Type B pancreatic cell (in vitro differentiated cells): ENCODE results near the gene INKA2. TPM values are rescaled to one million over a fixed set of nuclear protein-coding genes. Genes with fewer than 3 reads are reported as not detected.

Source experiments
- DNase-seq: peaks from one replicate; pipeline ENCODE4 v3.0.0; 2021; ENCODE audit warnings: mixed read lengths; ENCODE audit not compliant: unreplicated experiment; ENCODE audit errors: extremely low spot score
- H3K27ac Mint-ChIP-seq: 2 replicates; pipeline ENCODE4 v1.8.0; 2021; ENCODE audit warnings: mild to moderate bottlenecking, mixed read lengths
- H3K27me3 Mint-ChIP-seq: 2 replicates; pipeline ENCODE4 v1.8.0; 2021; ENCODE audit warnings: mixed read lengths
- H3K36me3 Mint-ChIP-seq: 2 replicates; pipeline ENCODE4 v1.8.0; 2021; ENCODE audit warnings: mixed read lengths
- H3K4me1 Mint-ChIP-seq: one replicate; pipeline ENCODE4 v1.8.0; 2021; ENCODE audit warnings: mixed read lengths; ENCODE audit not compliant: unreplicated experiment
- H3K4me3 Mint-ChIP-seq: 2 replicates; pipeline ENCODE4 v1.8.0; 2021; ENCODE audit warnings: mild to moderate bottlenecking, mixed read lengths
- H3K9me3 Mint-ChIP-seq: 2 replicates; pipeline ENCODE4 v1.8.0; 2021; ENCODE audit warnings: mixed read lengths
- total RNA-seq: library from RNA; stranded (reverse); gene quantifications from 2 replicates; pipeline ENCODE4 v1.2.1, GENCODE V29; 2021; ENCODE audit warnings: low replicate concordance
- TF ChIP-seq, protein P1 (sequence below): fragments of 200-600 bp; sonication (generic); conservative IDR thresholded peaks from 2 replicates; pipeline ENCODE4 v1.5.0; 2021; ENCODE audit warnings: antibody characterized with exemption, mild to moderate bottlenecking

INKA2 gene
- total RNA-seq, 1 donor from 2014 or later, result 9.7 TPM

DNA sequence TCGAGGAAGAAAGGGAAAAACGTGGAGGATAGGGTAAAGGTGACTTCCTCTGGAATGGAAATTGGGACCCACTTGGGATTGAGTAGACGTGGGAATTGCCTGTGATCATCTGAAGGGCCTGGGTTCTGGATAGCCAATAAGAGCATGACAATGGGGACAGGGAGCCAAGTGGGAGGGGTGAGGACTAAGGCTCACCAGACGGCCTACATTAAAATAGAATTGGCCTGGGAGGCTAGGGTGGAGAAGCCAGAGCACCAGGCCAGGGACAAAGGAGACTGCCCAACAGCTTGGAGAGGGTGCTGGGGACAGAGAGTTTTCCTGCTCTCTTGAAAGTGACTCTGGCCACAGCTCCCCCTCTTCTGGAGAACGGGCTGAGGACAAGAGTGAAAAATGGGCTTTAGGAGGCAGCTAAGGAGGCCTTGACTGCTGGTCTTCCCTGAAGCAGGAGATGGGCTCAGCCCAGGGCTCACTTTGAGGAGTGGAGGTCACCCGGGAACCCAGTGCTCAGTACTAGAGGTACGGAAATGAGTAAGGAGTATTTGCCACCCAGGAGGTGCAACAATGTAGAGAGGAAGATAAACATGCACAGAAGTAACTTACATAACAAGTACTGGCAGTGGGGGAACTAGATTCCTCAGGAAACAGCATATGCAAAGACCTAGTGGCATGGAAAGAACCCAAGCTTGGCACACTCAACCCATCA is 18.8 kb downstream of the INKA2 start:
- Mint-ChIP-seq H3K4me1 (no peaks in the 10 kb centered on the region), H3K9me3 (no peaks in the 10 kb centered on the region), H3K27me3 (no peaks in the 10 kb centered on the region), H3K36me3 (peaks cover 4% of the 10 kb centered on the region), H3K4me3 (no peak overlapping the region), H3K27ac (no peak overlapping the region)
- DNase-seq, result no peak
- TF ChIP-seq, protein P1, sequence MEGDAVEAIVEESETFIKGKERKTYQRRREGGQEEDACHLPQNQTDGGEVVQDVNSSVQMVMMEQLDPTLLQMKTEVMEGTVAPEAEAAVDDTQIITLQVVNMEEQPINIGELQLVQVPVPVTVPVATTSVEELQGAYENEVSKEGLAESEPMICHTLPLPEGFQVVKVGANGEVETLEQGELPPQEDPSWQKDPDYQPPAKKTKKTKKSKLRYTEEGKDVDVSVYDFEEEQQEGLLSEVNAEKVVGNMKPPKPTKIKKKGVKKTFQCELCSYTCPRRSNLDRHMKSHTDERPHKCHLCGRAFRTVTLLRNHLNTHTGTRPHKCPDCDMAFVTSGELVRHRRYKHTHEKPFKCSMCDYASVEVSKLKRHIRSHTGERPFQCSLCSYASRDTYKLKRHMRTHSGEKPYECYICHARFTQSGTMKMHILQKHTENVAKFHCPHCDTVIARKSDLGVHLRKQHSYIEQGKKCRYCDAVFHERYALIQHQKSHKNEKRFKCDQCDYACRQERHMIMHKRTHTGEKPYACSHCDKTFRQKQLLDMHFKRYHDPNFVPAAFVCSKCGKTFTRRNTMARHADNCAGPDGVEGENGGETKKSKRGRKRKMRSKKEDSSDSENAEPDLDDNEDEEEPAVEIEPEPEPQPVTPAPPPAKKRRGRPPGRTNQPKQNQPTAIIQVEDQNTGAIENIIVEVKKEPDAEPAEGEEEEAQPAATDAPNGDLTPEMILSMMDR, result no peak

DNA sequence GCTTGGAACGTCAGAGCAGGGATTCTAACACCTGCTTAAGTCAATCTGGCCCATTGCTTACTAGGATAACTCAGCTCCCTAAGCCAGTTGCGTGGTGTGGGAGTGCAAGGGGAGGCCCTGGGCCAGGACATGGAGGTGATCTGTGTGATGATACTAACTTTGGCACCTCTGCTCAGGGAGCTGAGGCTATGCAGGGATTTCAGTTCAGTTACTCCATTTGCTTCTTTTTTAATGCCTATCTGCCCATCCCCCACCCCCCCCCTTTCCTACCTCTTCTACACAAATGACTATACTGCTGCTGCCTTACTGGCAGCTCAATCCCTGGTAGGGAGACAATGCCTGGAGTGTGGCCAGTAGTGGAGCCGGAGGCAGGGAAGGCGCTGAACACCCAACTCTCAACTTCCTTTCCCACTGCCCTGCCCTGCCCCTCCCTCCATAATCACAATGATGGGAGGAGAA is 19.5 kb downstream of the INKA2 start:
- H3K9me3 Mint-ChIP-seq, result no peaks in the 10 kb centered on the region
- H3K36me3 Mint-ChIP-seq, result peaks cover 4% of the 10 kb centered on the region
- H3K27ac Mint-ChIP-seq, result no peak overlapping the region
- no peaks in the 10 kb centered on the region for H3K27me3 Mint-ChIP-seq
- H3K4me1 Mint-ChIP-seq, result no peaks in the 10 kb centered on the region
- no peak for DNase-seq
- TF ChIP-seq, protein P1, result no peak
- H3K4me3 Mint-ChIP-seq, result no peak overlapping the region

DNA sequence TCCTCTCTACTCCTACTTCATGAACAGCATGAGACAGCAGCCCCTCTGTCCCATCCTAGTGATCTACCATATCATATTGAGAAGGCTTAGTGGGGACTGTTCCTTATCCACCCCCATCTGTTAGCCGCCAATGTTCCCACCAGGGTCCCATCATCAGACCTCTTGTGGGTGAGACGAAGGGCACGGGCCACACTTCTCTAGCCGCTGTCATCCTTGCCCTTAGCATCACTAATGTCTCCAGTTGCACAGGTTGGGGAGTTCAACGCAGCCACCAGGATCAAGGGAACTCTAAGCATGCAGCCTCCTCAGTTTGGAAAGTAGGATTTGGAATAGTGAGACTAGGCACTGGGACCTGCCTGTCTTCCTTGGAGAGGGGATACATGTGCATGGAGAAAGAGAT is 20.1 kb downstream of the INKA2 start:
- no peaks in the 10 kb centered on the region for H3K27me3 Mint-ChIP-seq
- no peaks in the 10 kb centered on the region for H3K9me3 Mint-ChIP-seq
- TF ChIP-seq, protein P1, result no peak
- H3K36me3 Mint-ChIP-seq, result peaks cover 4% of the 10 kb centered on the region
- H3K4me3 Mint-ChIP-seq, result no peak overlapping the region
- H3K4me1 Mint-ChIP-seq, result no peaks in the 10 kb centered on the region
- DNase-seq, result no peak
- no peak overlapping the region for H3K27ac Mint-ChIP-seq

DNA sequence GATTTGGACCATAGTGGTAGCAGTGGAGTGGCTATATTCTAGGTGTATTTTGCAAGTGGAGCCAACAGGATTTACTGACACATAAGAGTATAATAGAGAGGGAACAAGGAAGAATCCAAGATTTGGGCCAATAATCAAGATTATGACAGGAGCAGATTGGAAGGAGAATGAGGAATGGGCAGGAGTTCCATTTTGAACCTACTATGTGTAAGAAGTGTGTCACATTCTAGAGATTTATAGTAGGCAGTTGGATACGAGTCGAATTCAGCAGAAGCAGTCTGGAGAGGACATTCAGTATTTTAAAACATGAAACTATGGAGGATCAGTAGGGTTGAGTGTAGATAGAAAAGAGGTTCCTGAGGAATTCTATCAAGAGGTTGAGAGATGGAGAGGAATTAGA is 21.7 kb downstream of the INKA2 start:
- H3K4me1 Mint-ChIP-seq, result no peaks in the 10 kb centered on the region
- no peaks in the 10 kb centered on the region for H3K27me3 Mint-ChIP-seq
- H3K9me3 Mint-ChIP-seq, result no peaks in the 10 kb centered on the region
- DNase-seq, result no peak
- TF ChIP-seq, protein P1, result no peak
- H3K36me3 Mint-ChIP-seq, result peaks cover 4% of the 10 kb centered on the region
- no peak overlapping the region for H3K27ac Mint-ChIP-seq
- no peak overlapping the region for H3K4me3 Mint-ChIP-seq

DNA sequence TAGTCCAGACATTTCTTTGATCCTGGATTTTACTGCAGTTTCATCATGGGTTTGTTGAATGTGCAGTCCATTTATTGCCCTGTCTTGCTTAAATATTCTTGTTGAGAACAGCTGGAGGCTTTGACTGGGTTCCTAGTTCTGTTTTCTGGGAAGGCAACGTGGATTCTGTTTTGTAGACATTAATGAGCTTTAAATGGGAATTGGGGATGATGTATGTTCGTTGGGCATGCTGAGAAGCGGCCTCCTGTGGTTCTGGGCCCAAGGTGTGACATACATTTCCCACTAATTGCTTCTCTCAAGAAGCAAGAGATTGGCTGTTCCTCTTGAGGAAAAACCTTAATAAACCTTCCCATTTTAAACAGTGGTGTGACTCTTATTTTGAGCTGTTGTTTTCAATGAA is 22.9 kb downstream of the INKA2 start:
- no peaks in the 10 kb centered on the region for H3K27me3 Mint-ChIP-seq
- no peak overlapping the region for H3K4me3 Mint-ChIP-seq
- H3K36me3 Mint-ChIP-seq, result peaks cover 4% of the 10 kb centered on the region
- no peaks in the 10 kb centered on the region for H3K4me1 Mint-ChIP-seq
- H3K9me3 Mint-ChIP-seq, result no peaks in the 10 kb centered on the region
- TF ChIP-seq, protein P1, result no peak
- no peak for DNase-seq
- no peak overlapping the region for H3K27ac Mint-ChIP-seq
